IMR-90 (cell line): ENCODE data around the gene UBE2QL1.

ENCODE experiments used
- CEBPB ChIP-seq: IDR thresholded peaks from 2 replicates; pipeline ENCODE4 v1.6.1; 2012; ENCODE audit warnings: low read depth, low read length, improper control_type of control experiment
- CTCF ChIP-seq: conservative IDR thresholded peaks from 2 replicates; pipeline ENCODE4 v1.5.1; 2012; ENCODE audit warnings: mild to moderate bottlenecking, low read depth, low read length, improper control_type of control experiment
- ELK1 ChIP-seq: fragments of 150-350 bp; IDR thresholded peaks from 2 replicates; pipeline ENCODE4 v1.6.1; 2016; ENCODE audit warnings: low read depth, mild to moderate bottlenecking, low read length, moderate library complexity, borderline replicate concordance
- RFX5 ChIP-seq: IDR thresholded peaks from 2 replicates; pipeline ENCODE4 v1.8.0; 2012; ENCODE audit warnings: low read depth, mild to moderate bottlenecking, low read length, moderate library complexity

- TF ChIP-seq CTCF (no peak), CEBPB (no peak), ELK1 (no peak), RFX5 (no peak)
Observed at GRCh38 chr5:6404129-6404528, 44.5 kb upstream of the UBE2QL1 start.
